Posterior cingulate gyrus (tissue), 11 donors: ENCODE data around the gene DOK1.
"Not testable (repeated sequence)": the region's sequence is repeated elsewhere in the genome, so short reads cannot be mapped to it uniquely, and the experiment has no call there.

Experiments
- DNase-seq, 10 donors: peaks; one replicate each; pipeline versions ENCODE4 v3.0.0 to v3.0.0-alpha.2; 2020 to 2021; ENCODE audit warnings: mixed read lengths in 3 of 10
- intact Hi-C: fragments of 100-400 bp; cut with DNase I; formaldehyde crosslinking; loops from one replicate; pipeline ENCODE4 v1.15.1; 2023

The DOK1 gene

DNA sequence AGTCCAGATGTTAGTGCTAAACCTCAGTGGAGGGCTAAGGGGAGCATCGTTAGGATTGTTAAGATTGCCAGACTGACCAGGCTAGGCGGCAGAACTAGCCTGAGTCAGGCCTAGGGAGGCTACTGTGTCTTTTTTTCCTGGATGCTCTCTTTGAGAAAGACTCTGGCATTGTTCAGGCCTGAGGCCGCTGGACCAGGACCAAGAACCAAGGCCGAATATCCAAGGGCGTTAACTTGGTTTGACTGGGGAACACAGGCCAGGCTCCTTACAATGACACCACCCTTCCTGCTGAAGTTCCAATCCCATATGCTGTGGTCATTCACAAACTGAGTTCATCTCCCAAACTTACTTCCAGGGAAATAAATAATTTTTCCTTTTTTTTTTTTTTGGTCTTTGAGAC, 14.2 kb upstream of the DOK1 start:
- intact Hi-C loops, result no loop called here
- DNase-seq, result no peak

DNA sequence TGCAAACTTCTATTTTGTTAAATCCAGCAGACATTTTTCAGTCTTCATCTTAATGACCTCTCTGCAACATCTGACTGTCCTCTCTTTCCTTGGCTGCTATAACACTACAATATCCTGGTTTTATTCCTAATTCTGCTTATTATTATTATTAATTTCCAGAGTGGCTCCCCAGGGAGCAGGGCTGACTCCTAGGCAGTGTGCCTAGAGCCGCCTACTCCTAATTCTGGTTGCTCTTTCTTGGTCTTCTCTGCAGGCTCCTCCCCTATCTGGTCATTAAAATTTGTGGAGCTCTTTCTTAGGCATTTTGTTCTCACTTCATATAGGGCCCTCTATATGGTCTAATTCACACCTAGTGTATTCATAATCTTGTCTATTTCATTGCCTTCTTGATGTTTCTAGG, 11.5 kb upstream of the DOK1 start:
- intact Hi-C loops, result no loop called here
- DNase-seq, result no peak

GRCh38 chr2:74544634-74545033, 9.9 kb upstream of the DOK1 start:
- intact Hi-C loops, result no loop called here
- DNase-seq, result no peak

GRCh38 chr2:74546004-74546403, 8.5 kb upstream of the DOK1 start:
- DNase-seq, result no peak
- intact Hi-C loops, result no loop called here

GRCh38 chr2:74548285-74548899, 6.1 kb upstream of the DOK1 start:
- intact Hi-C loops, result no loop called here
- DNase-seq, result no peak

GRCh38 chr2:74548900-74549826, 5.4 kb upstream of the DOK1 start:
- intact Hi-C loops, result no loop called here
- peak in 3 of 10 donors; percentile 22 to 88 (median 38) for DNase-seq

DNA sequence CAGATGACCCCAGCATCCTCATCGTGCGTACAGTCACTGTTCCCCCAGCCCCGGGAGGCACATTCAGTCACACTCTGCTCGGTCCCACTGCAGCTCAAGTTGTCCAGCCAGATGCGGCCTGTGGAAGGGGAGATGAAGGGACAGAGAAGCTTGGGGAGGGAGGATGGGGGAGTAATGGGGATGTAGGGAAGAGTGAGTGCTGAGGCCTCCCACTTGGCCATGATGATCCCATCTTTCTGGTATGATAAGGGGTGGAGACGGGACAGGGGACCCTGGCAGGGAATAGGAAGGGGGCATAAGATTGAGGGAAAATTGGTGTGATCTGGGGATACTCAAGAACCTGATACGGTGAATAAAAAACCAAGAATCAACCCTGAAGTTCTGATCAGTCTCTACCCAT, 4.3 kb upstream of the DOK1 start:
- no peak for DNase-seq
- intact Hi-C loops, result no loop called here

GRCh38 chr2:74551530-74551929, 3.0 kb upstream of the DOK1 start:
- intact Hi-C loops, result no loop called here
- DNase-seq, result no peak

DNA sequence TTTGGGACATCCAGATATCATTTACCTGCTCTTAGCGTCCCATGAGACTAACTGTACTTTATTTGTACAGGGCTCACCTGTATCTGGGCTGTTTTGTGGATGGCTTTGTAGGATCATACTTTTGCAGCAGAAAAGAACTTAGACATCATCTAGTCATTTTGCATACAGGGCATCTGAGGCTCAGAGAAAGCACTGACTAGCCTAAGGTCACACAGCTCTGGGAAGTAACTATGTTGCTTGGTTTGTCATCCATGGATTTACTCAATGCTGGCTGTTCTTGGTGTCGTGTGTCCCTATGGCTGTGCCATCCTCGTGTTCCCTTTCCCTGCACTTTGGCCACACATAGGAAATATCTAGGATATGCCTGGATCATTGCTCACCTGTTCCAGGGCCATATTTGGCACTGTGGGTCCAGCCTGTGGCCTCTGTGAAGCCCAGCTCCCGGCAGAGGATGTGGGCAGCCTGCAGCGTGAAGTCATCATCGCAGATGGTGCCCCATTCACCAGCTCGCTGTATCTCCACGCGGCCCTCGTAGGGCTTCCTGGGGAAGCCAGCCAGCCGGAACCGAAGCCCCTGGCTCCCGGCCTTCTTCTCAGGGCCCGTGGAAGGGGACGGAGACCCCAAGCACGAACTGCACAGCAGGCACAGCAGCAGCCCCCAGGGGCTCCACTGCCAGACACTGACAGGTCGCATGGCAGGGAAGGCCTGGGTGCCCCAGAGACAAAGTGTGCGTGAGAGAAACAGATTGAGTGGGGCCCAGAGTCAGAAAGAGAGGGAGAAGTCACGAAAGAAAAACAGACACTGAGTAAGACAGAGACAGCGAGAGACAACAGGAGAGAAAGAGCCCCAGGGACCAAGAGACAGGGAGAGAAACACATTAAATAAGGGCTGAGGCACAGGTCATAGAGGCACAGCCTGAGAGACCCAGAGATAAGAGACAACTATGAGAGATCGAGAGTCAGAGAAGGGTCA, 2.3 kb upstream of the DOK1 start:
- DNase-seq, result no peak
- intact Hi-C loops, result no loop called here

- DNase-seq, result peak in 1 of 10 donors; percentile 20
- intact Hi-C loops, result no loop called here
Observed at GRCh38 chr2:74552914-74553811, 1.4 kb upstream of the DOK1 start.

DNA sequence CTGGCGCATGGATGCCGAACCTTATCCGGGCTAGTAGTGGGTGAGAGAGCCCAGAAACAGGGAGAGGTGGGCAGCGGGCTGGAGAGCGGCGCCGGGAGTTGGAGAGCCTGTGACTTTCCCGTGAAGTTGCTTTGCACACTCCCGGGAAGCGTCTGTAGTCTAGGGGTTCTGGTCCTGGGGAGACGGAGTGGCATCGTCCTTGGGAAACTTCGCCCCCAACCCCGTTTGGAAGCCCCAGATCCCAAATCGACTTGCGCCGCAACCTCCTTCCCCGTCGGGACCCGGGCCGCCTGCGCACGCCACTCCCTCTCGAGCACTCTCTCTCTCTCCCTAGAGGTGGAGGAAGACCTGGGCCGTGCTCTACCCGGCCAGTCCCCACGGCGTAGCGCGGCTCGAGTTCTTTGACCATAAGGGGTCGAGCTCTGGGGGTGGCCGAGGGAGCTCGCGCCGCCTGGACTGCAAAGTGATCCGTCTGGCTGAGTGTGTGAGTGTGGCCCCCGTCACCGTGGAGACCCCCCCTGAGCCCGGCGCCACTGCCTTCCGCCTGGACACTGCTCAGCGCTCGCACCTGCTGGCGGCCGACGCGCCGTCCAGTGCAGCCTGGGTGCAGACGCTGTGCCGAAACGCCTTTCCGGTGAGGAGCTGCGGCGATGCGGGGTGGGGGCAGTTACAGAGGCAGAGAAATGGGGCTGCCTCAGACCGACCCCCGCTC, 456 bp downstream of the DOK1 start:
- intact Hi-C loops, result no loop called here

GRCh38 chr2:74555610-74556103, 1.1 kb downstream of the DOK1 start:
- peak in 1 of 10 donors; percentile 86 for DNase-seq
- intact Hi-C loops, result no loop called here

More for the DNA sequence above, 456 bp downstream of the DOK1 start:
- DNase-seq, result peak in 1 of 10 donors; percentile 19

DNA sequence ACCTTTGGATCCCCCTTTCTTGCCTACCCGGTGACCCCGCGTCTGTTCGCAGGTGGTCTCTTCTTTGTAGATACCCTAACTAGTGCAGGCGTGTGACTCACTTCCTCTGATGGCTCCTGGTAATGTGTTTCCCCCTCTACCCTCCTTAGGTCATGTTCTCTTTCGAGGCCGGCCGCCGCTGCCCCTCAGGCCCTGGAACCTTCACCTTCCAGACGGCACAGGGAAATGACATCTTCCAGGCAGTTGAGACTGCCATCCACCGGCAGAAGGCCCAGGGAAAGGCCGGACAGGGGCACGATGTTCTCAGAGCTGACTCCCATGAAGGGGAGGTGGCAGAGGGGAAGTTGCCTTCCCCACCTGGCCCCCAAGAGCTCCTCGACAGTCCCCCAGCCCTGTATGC, 1.6 kb downstream of the DOK1 start:
- intact Hi-C loops, result no loop called here
- no peak for DNase-seq

DNA sequence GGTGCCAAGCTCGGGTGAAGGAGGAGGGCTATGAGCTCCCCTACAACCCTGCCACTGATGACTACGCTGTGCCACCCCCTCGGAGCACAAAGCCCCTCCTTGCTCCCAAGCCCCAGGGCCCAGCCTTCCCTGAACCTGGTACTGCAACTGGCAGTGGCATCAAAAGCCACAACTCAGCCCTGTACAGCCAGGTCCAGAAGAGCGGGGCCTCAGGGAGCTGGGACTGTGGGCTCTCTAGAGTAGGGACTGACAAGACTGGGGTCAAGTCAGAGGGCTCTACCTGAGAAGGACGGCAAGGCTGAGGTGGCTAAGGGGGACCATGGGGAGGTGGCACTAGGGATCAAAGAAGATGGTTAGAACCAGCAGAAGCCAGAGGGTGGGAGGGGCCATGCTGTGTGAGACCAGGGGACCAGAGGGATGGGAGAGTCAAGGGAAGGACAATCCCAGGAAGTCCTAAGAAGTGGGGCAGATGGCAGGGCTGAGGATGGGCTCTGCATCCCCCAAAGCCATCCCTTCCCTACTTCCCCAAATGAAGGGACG, 2.4 kb downstream of the DOK1 start:
- intact Hi-C loops, result no loop called here
- DNase-seq, result no peak

DNA sequence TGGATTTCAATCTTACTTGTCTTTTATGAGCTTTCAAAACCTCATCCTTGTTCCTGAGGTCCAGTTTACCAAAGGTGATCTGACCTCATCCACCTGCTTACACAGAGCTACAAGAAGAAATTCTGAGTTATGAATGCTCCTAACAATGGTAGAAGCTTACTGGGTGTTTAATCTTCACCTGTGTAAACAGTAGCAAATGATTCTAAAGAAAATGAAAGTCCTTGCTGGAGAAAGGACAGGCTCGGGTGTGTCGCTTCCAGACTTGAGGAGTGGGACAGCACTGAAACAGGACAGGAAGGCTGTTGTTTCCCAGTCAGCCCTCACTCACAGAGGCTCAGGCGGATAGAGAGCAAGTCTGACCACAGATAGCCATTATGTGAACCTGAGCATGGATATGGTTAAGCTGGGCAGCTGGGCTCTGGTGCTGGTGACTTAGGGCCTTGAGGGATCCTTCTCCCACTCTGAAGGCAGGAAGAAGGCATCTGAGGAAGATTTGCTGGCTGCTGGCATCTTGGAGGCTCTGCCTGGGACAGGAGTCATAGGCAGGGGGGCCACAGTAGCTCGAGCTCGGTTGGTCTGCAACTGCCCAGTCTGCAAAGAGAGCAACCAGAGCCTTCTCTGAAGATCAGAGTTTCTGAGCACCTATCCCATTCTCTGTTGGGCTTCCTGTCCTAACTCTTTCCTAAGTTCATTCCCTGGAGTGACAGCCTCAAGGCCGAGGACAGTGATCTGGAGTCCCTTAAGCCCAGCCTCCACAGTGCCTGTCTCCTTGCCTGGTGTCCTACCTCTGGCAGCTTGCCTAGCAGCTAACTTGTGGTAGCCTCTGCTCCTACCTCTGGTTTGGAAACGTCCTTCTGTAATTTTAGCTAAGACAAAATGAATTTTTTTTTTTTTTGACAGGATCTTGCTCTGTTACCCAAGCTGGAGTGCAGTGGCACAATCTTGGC, 4.0 kb downstream of the DOK1 start:
- intact Hi-C loops, result no loop called here
- no peak for DNase-seq

- intact Hi-C loops, result no loop called here
- no peak for DNase-seq
Observed at GRCh38 chr2:74559912-74560311, 5.4 kb downstream of the DOK1 start.

GRCh38 chr2:74560591-74560990, 6.1 kb downstream of the DOK1 start:
- intact Hi-C loops, result no loop called here
- DNase-seq, result no peak

- DNase-seq, intact Hi-C loops: not testable (repeated sequence)
Observed at GRCh38 chr2:74561022-74561421, 6.5 kb downstream of the DOK1 start.
